Mesenchymal stem cell (in vitro differentiated cells and primary cell): Measurements from ENCODE around the gene POLR1B.
"Not testable (repeated sequence)": the region's sequence is repeated elsewhere in the genome, so short reads cannot be mapped to it uniquely, and the experiment has no call there.

Source experiments
- DNase-seq: peaks from one replicate; pipeline ENCODE4 v3.0.0-alpha.2; 2013
- H2AFZ ChIP-seq: one replicate; pipeline ENCODE4 v1.6.1; 2013; ENCODE audit warnings: low read depth, mild to moderate bottlenecking, control low read depth, inconsistent platforms, low read length, moderate library complexity
- H2AK5ac ChIP-seq: 2 replicates; pipeline ENCODE4 v1.6.1; 2013; ENCODE audit warnings: low read length, moderate library complexity, mild to moderate bottlenecking, inconsistent platforms; ENCODE audit not compliant: severe bottlenecking
- H2BK120ac ChIP-seq: one replicate; pipeline ENCODE4 v1.6.1; 2013; ENCODE audit warnings: low read depth, mild to moderate bottlenecking, inconsistent platforms, low read length, moderate library complexity
- H2BK12ac ChIP-seq, 2 experiments: one replicate each; pipeline ENCODE4 v1.6.1; 2013; ENCODE audit warnings: inconsistent platforms in 2 of 2, low read length in 2 of 2, mild to moderate bottlenecking in 2 of 2, moderate library complexity in 2 of 2, control low read depth in 1 of 2
- H2BK15ac ChIP-seq: one replicate; pipeline ENCODE4 v1.6.1; 2013; ENCODE audit warnings: mild to moderate bottlenecking, low read depth, inconsistent platforms; ENCODE audit not compliant: poor library complexity, severe bottlenecking
- H2BK5ac ChIP-seq: 2 replicates; pipeline ENCODE4 v1.6.1; 2013; ENCODE audit warnings: low read depth, mild to moderate bottlenecking, low read length, control low read depth, inconsistent platforms; ENCODE audit not compliant: poor library complexity, severe bottlenecking
- H3K14ac ChIP-seq, 2 experiments: one replicate each; pipeline ENCODE4 v1.6.1; 2013; ENCODE audit warnings: inconsistent platforms in 2 of 2, low read length in 2 of 2, control low read depth in 1 of 2, mild to moderate bottlenecking in 1 of 2, moderate library complexity in 1 of 2
- H3K18ac ChIP-seq, 2 experiments: one replicate each; pipeline ENCODE4 v1.6.1; 2013; ENCODE audit warnings: inconsistent platforms in 2 of 2, low read length in 2 of 2, control low read depth in 1 of 2, low read depth in 1 of 2, mild to moderate bottlenecking in 1 of 2
- H3K23ac ChIP-seq, 2 experiments: one replicate each; pipeline ENCODE4 v1.6.1; 2013; ENCODE audit warnings: inconsistent platforms in 2 of 2, low read length in 2 of 2, mild to moderate bottlenecking in 2 of 2, moderate library complexity in 2 of 2, control low read depth in 1 of 2
- H3K27ac ChIP-seq: 2 replicates; pipeline ENCODE4 v1.5.1; 2013; ENCODE audit warnings: mild to moderate bottlenecking, moderate library complexity, low read length, control low read depth, inconsistent platforms; ENCODE audit not compliant: poor library complexity, severe bottlenecking
- H3K27me3 ChIP-seq, 2 experiments: 2 replicates each; pipeline versions ENCODE4 v1.6.1 to v1.7.0; 2013; ENCODE audit warnings: low read length in 2 of 2, mild to moderate bottlenecking in 2 of 2, moderate library complexity in 2 of 2, control low read depth in 1 of 2, inconsistent platforms in 1 of 2; ENCODE audit not compliant: control insufficient read depth in 1 of 2, insufficient read depth in 1 of 2
- H3K36me3 ChIP-seq, 2 experiments: 2 replicates each; pipeline versions ENCODE4 v1.6.1 to v1.7.0; 2013; ENCODE audit warnings: low read length in 2 of 2, control low read depth in 1 of 2, inconsistent platforms in 1 of 2, low read depth in 1 of 2, mild to moderate bottlenecking in 1 of 2; ENCODE audit not compliant: insufficient read depth in 2 of 2, control insufficient read depth in 1 of 2
- H3K4ac ChIP-seq, 2 experiments: one replicate each; pipeline ENCODE4 v1.6.1; 2013; ENCODE audit warnings: inconsistent platforms in 2 of 2, low read length in 2 of 2, mild to moderate bottlenecking in 2 of 2, moderate library complexity in 2 of 2, control low read depth in 1 of 2, low read depth in 1 of 2
- H3K4me1 ChIP-seq: 2 replicates; pipeline ENCODE4 v1.6.1; 2013; ENCODE audit warnings: low read depth, low read length, control low read depth; ENCODE audit not compliant: control insufficient read depth, insufficient read depth
- H3K4me2 ChIP-seq: 2 replicates; pipeline ENCODE4 v1.6.1; 2013; ENCODE audit warnings: low read length, mild to moderate bottlenecking, inconsistent platforms; ENCODE audit not compliant: poor library complexity, severe bottlenecking
- H3K4me3 ChIP-seq, 2 experiments: 2 replicates each; pipeline versions ENCODE4 v1.5.1 to v1.7.0; 2013; ENCODE audit warnings: low read length in 2 of 2, mild to moderate bottlenecking in 2 of 2, control low read depth in 1 of 2, low read depth in 1 of 2; ENCODE audit not compliant: insufficient read depth in 1 of 2
- H3K79me1 ChIP-seq: replicated peaks from 2 replicates; pipeline ENCODE4 v1.6.1; 2013; ENCODE audit warnings: mild to moderate bottlenecking, control low read depth, low read length, inconsistent platforms; ENCODE audit not compliant: poor library complexity, severe bottlenecking
- H3K9ac ChIP-seq: 2 replicates; pipeline ENCODE4 v1.7.0; 2013; ENCODE audit warnings: mild to moderate bottlenecking, low read length, moderate library complexity
- H3K9me3 ChIP-seq: 2 replicates; pipeline ENCODE4 v1.7.0; 2013; ENCODE audit warnings: mild to moderate bottlenecking, low read length; ENCODE audit not compliant: control insufficient read depth
- H4K8ac ChIP-seq: one replicate; pipeline ENCODE4 v1.6.1; 2013; ENCODE audit warnings: inconsistent platforms, mild to moderate bottlenecking, low read length, moderate library complexity
- H4K91ac ChIP-seq: one replicate; pipeline ENCODE4 v1.6.1; 2013; ENCODE audit warnings: mild to moderate bottlenecking, low read length, inconsistent platforms
- WGBS: methylation state at CpG from one replicate; pipeline ENCODE4 v1.1.7; 2013; ENCODE audit warnings: mixed read lengths; 5-methylcytosine and 5-hydroxymethylcytosine counted together

POLR1B gene

DNA sequence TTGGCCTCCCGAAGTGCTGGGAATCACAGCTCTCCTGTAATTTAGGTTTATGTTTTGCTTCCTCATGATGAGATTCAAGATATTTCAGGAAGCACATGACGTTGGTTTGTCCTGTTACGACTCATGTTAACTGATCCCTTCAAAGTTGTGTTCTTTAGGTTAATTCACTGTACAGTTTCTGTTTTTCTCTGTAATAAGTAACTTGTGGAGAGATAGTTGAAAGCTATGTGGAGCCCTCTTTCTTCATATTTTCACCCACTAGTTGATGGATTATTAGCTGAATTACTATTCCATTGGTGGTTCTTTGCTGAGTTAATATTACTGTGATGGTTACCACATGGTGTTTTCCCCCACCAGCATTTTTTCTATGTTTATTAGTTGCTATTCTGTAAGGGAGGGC, 23.8 kb downstream of the POLR1B start:
- H3K4ac ChIP-seq, result no peak overlapping the region
- no peaks in the 10 kb centered on the region for H3K4me1 ChIP-seq
- WGBS, result 96% methylated on average over 3 of the region's 3 CpGs
- no peak overlapping the region for H2BK5ac ChIP-seq
- no peak overlapping the region for H4K8ac ChIP-seq
- no peak overlapping the region for H2AK5ac ChIP-seq
- no peak overlapping the region for H3K18ac ChIP-seq
- no peak overlapping the region for H2BK120ac ChIP-seq
- no peak overlapping the region for H4K91ac ChIP-seq
- no peak overlapping the region for H3K14ac ChIP-seq
- no peak overlapping the region for H3K4me3 ChIP-seq
- no peak overlapping the region for H2BK12ac ChIP-seq
- H3K27ac ChIP-seq, result peak overlapping the region; percentile 18
- DNase-seq, result no peak
- H3K27me3 ChIP-seq, result no peaks in the 10 kb centered on the region
- peaks cover 21 to 80% of the 10 kb centered on the region in 2 experiments for H3K36me3 ChIP-seq
- H2AFZ ChIP-seq, result no peak overlapping the region
- peaks cover 4% of the 10 kb centered on the region for H3K79me1 ChIP-seq
- no peak overlapping the region for H3K4me2 ChIP-seq
- no peak overlapping the region for H2BK15ac ChIP-seq
- H3K9me3 ChIP-seq, result no peaks in the 10 kb centered on the region
- H3K9ac ChIP-seq, result no peak overlapping the region
- no peak overlapping the region for H3K23ac ChIP-seq

DNA sequence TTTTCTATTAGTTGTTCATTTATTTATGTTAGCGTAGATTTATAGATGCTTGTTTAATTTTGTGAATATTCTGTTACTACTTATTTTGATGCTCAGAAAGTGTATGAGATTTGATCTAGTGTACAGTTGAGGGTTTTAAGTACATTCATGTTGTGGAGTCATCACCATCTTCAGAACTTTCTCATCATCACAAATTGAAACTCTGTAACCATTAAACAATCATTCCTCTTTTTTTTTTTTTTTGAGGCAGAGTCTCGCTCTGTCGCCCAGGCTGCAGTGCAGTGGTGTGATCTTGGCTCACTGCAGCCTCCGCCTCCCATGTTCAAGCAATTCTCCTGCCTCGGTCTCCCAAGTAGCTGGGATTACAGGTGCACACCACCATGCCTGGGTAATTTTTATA, 24.2 kb downstream of the POLR1B start:
- H3K4me1 ChIP-seq, H3K14ac ChIP-seq, H3K27ac ChIP-seq, H2BK5ac ChIP-seq, H4K91ac ChIP-seq, H3K23ac ChIP-seq, H3K4ac ChIP-seq, H2BK15ac ChIP-seq, H3K9ac ChIP-seq, H3K27me3 ChIP-seq, H2BK12ac ChIP-seq, DNase-seq, H3K18ac ChIP-seq, H2AFZ ChIP-seq, H2AK5ac ChIP-seq, H2BK120ac ChIP-seq, H3K4me3 ChIP-seq, H3K4me2 ChIP-seq, H3K79me1 ChIP-seq, H3K9me3 ChIP-seq, H4K8ac ChIP-seq: not testable (repeated sequence)
- peaks cover 21 to 80% of the 10 kb centered on the region in 2 experiments for H3K36me3 ChIP-seq
- 94% methylated on average over 3 of the region's 5 CpGs for WGBS

DNA sequence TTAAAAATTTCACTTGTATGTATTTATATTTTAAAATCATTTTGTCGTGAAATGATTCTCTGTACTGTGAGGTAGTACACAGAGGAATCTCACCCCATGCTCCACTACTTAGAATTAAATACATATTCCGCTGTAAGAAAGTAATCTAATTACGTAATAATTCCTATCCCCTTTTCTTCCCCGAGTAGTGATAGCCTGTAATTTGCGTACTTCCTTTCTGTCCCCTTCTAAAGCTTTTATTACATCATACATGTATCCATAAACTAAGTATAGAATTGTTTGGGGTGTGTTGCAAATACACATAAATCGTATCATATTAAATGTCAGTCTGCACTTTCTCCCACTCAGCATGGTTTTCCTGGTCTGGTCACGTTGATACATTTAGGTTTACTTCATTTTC, 29.7 kb downstream of the POLR1B start:
- H3K18ac ChIP-seq, result no peak overlapping the region
- no peak overlapping the region for H3K4ac ChIP-seq
- H3K79me1 ChIP-seq, result no peaks in the 10 kb centered on the region
- no peak overlapping the region for H3K4me3 ChIP-seq
- H2BK120ac ChIP-seq, result no peak overlapping the region
- H3K36me3 ChIP-seq, result peaks cover 19 to 92% of the 10 kb centered on the region in 2 experiments
- H3K9me3 ChIP-seq, result no peaks in the 10 kb centered on the region
- no peak overlapping the region for H2BK15ac ChIP-seq
- H3K27ac ChIP-seq, result no peak overlapping the region
- H4K8ac ChIP-seq, result no peak overlapping the region
- WGBS, result 100% methylated on average over 2 of the region's 7 CpGs
- H3K9ac ChIP-seq, result no peak overlapping the region
- H3K23ac ChIP-seq, result no peak overlapping the region
- H3K27me3 ChIP-seq, result no peaks in the 10 kb centered on the region
- no peak overlapping the region for H3K14ac ChIP-seq
- H3K4me1 ChIP-seq, result no peaks in the 10 kb centered on the region
- no peak overlapping the region for H2AK5ac ChIP-seq
- DNase-seq, result no peak
- no peak overlapping the region for H2BK5ac ChIP-seq
- H2AFZ ChIP-seq, result no peak overlapping the region
- H4K91ac ChIP-seq, result no peak overlapping the region
- no peak overlapping the region for H2BK12ac ChIP-seq
- no peak overlapping the region for H3K4me2 ChIP-seq

GRCh38 chr2:112577756-112578155, 35.5 kb downstream of the POLR1B start:
- H2AK5ac ChIP-seq, result no peak overlapping the region
- no peaks in the 10 kb centered on the region for H3K79me1 ChIP-seq
- H3K9ac ChIP-seq, result no peak overlapping the region
- H3K27ac ChIP-seq, result no peak overlapping the region
- H3K36me3 ChIP-seq, result peaks cover 13 to 37% of the 10 kb centered on the region in 2 experiments
- H2BK12ac ChIP-seq, result no peak overlapping the region
- H3K14ac ChIP-seq, result no peak overlapping the region
- H3K9me3 ChIP-seq, result no peaks in the 10 kb centered on the region
- H3K4me3 ChIP-seq, result no peak overlapping the region
- H3K23ac ChIP-seq, result no peak overlapping the region
- no peak overlapping the region for H3K18ac ChIP-seq
- no peak overlapping the region for H4K8ac ChIP-seq
- 82% methylated on average over 4 of the region's 5 CpGs for WGBS
- H3K4me1 ChIP-seq, result peaks cover 6% of the 10 kb centered on the region
- H2BK5ac ChIP-seq, result no peak overlapping the region
- H4K91ac ChIP-seq, result no peak overlapping the region
- H3K4me2 ChIP-seq, result no peak overlapping the region
- no peak overlapping the region for H2AFZ ChIP-seq
- H2BK15ac ChIP-seq, result no peak overlapping the region
- no peak overlapping the region for H2BK120ac ChIP-seq
- peak; percentile 29 for DNase-seq
- H3K27me3 ChIP-seq, result no peaks in the 10 kb centered on the region
- H3K4ac ChIP-seq, result no peak overlapping the region
